Prostate gland (tissue), 2 donors: ENCODE data around the gene CTRB1. TPM values are rescaled to one million over a fixed set of nuclear protein-coding genes. Genes with fewer than 3 reads are reported as not detected.

ENCODE experiments used
- DNase-seq: peaks from one replicate; pipeline ENCODE4 v3.0.0-alpha.2; 2019; ENCODE audit warnings: low spot score
- H3K27ac ChIP-seq, 2 donors: fragments of 200-600 bp; sonication (generic); 2 replicates each; pipeline ENCODE4 v1.5.1; 2017 to 2019
- H3K27me3 ChIP-seq: fragments of 200-600 bp; sonication (generic); replicated peaks from 2 replicates; pipeline ENCODE4 v1.5.1; 2019; ENCODE audit not compliant: insufficient read depth
- H3K36me3 ChIP-seq, 2 donors: fragments of 200-600 bp; sonication (generic); 1 replicate in 1 of 2; 2 replicates in 1 of 2; pipeline versions ENCODE4 v1.5.1 to v1.8.1; 2017 to 2019
- H3K4me1 ChIP-seq: fragments of 200-600 bp; sonication (generic); replicated peaks from 2 replicates; pipeline ENCODE4 v1.5.1; 2019
- H3K4me3 ChIP-seq, 2 donors: fragments of 200-600 bp; sonication (generic); 2 replicates each; pipeline ENCODE4 v1.5.1; 2017 to 2019
- H3K9me3 ChIP-seq: fragments of 200-600 bp; sonication (generic); 2 replicates; pipeline ENCODE4 v1.5.1; 2017
- CTCF ChIP-seq, 4 experiments: fragments of 200-600 bp in 2 of 4; fragments of 450-650 bp in 2 of 4; sonication (generic) in 2 of 4; IDR thresholded peaks; 1 replicate in 3 of 4; 2 replicates in 1 of 4; pipeline ENCODE4 v1.5.1; 2016 to 2019; ENCODE audit warnings: antibody characterized with exemption in 4 of 4, mild to moderate bottlenecking in 2 of 4, moderate library complexity in 2 of 4
- POLR2A ChIP-seq: fragments of 450-650 bp; IDR thresholded peaks from one replicate; pipeline ENCODE4 v1.6.1; 2016; ENCODE audit warnings: antibody characterized with exemption, mild to moderate bottlenecking
- POLR2AphosphoS5 ChIP-seq: sonication (generic); formaldehyde crosslinking; IDR thresholded peaks from one replicate; pipeline ENCODE4 v1.6.1; 2017; ENCODE audit warnings: antibody characterized with exemption
- WGBS: methylation state at CpG from one replicate; pipeline ENCODE4 v1.1.5; 2018; 5-methylcytosine and 5-hydroxymethylcytosine counted together
- intact Hi-C: fragments of 100-400 bp; cut with DNase I; formaldehyde crosslinking; loops from one replicate; pipeline ENCODE4 v1.14.2; 2022
- total RNA-seq, 2 donors: library from RNA; depleted of rRNA; stranded (reverse); fragments of >200 nt; gene quantifications; one replicate each; pipeline ENCODE4 v1.1.0, GENCODE V29; 2016

Gene CTRB1
- total RNA-seq, 2 donors from 2014 or later, result 7.0 TPM; not detected in 1

GRCh38 chr16:75192606-75193264 lies 26.1 kb upstream of the CTRB1 start:
- intact Hi-C loops, result loop anchor here (10.0 kb wide), 1 partner anchor 572 kb away; no protein-coding TSS in a partner anchor
- Histone ChIP-seq H3K36me3 (no peaks in the 10 kb centered on the region), H3K27ac (no peak overlapping the region), H3K4me1 (no peaks in the 10 kb centered on the region), H3K27me3 (no peaks in the 10 kb centered on the region), H3K9me3 (no peaks in the 10 kb centered on the region), H3K4me3 (no peak overlapping the region)
- 78% methylated on average over 21 of the region's 21 CpGs for WGBS
- no peak for DNase-seq
- TF ChIP-seq POLR2AphosphoS5 (no peak), POLR2A (no peak), CTCF (IDR thresholded peaks at IDR 0.05) (no peak)

- no peak overlapping the region for H3K27ac ChIP-seq
- intact Hi-C loops, result loop anchor here (10.0 kb wide), 1 partner anchor 572 kb away; no protein-coding TSS in a partner anchor
- H3K4me1 ChIP-seq, result no peaks in the 10 kb centered on the region
- 78% methylated on average over 4 of the region's 4 CpGs for WGBS
- H3K9me3 ChIP-seq, result no peaks in the 10 kb centered on the region
- no peaks in the 10 kb centered on the region for H3K36me3 ChIP-seq
- no peak for DNase-seq
- no peak overlapping the region for H3K4me3 ChIP-seq
- H3K27me3 ChIP-seq, result no peaks in the 10 kb centered on the region
- TF ChIP-seq POLR2AphosphoS5, result no peak
- TF ChIP-seq CTCF (IDR thresholded peaks at IDR 0.05), result no peak
- TF ChIP-seq POLR2A, result no peak
These were observed 25.5 kb upstream of the CTRB1 start for GRCh38 chr16:75193265-75193650.

GRCh38 chr16:75193730-75194444 lies 24.9 kb upstream of the CTRB1 start:
- H3K4me3 ChIP-seq, result no peak overlapping the region
- H3K27me3 ChIP-seq, result no peaks in the 10 kb centered on the region
- H3K27ac ChIP-seq, result no peak overlapping the region
- no peaks in the 10 kb centered on the region for H3K36me3 ChIP-seq
- H3K9me3 ChIP-seq, result no peaks in the 10 kb centered on the region
- H3K4me1 ChIP-seq, result no peaks in the 10 kb centered on the region
- TF ChIP-seq POLR2A (no peak), CTCF (IDR thresholded peaks at IDR 0.05) (no peak), POLR2AphosphoS5 (no peak)
- no peak for DNase-seq
- 79% methylated on average over 10 of the region's 10 CpGs for WGBS
- intact Hi-C loops, result loop anchor here (10.0 kb wide), 1 partner anchor 571 kb away; no protein-coding TSS in a partner anchor

GRCh38 chr16:75195811-75196790 lies 22.7 kb upstream of the CTRB1 start:
- no peak for DNase-seq
- Histone ChIP-seq H3K4me1 (no peaks in the 10 kb centered on the region), H3K9me3 (no peaks in the 10 kb centered on the region), H3K27me3 (no peaks in the 10 kb centered on the region), H3K4me3 (no peak overlapping the region), H3K27ac (no peak overlapping the region), H3K36me3 (no peaks in the 10 kb centered on the region)
- 84% methylated on average over 24 of the region's 24 CpGs for WGBS
- TF ChIP-seq POLR2A, result no peak
- TF ChIP-seq POLR2AphosphoS5, result no peak
- TF ChIP-seq CTCF (IDR thresholded peaks at IDR 0.05), result no peak
- intact Hi-C loops, result loop anchor here (10.0 kb wide), 1 partner anchor 569 kb away; no protein-coding TSS in a partner anchor
